DMS 273 treated with DMSO at 0.1 percent for 48 hours (cell line): ENCODE results near the gene POLN.
"Not testable (repeated sequence)": the region's sequence is repeated elsewhere in the genome, so short reads cannot be mapped to it uniquely, and the experiment has no call there.

Source experiments
- DNase-seq: peaks from one replicate; lab custom pipeline; 2025; lab: John Stamatoyannopoulos, UW

Gene POLN

GRCh38 chr4:2040391-2041238, 201.3 kb downstream of the POLN start:
- DNase-seq = no peak

DNA sequence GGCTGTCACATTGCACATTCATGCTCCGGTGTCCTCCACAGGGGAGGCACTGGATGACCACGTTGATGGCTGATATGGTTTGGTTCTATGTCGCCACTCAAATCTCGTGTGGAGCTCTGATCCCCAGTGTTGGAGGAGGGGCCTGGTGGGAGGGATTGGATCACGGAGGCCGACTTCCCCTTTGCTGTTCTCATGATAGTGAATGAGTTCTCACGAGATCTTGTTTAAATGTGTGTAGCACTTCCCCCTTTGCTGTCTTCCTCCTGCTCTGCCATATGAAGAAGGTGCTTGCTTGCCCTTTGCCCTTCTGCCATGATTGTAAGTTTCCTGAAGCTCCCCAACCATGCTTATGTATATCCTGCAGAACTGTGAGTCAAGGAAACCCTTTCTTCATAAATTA, 205.1 kb downstream of the POLN start:
- DNase-seq = no peak

GRCh38 chr4:2036327-2036726, 205.6 kb downstream of the POLN start:
- DNase-seq = no peak

GRCh38 chr4:2031161-2031560, 210.8 kb downstream of the POLN start:
- not testable (repeated sequence) for DNase-seq

- DNase-seq = not testable (repeated sequence)
Measured at GRCh38 chr4:2027120-2027519, 214.8 kb downstream of the POLN start.

GRCh38 chr4:2025817-2026216, 216.1 kb downstream of the POLN start:
- no peak for DNase-seq

- DNase-seq = no peak
Measured at GRCh38 chr4:2024683-2025082, 217.2 kb downstream of the POLN start.
